PC-3 (cell line): ENCODE measurements around the gene SPSB3. TPM values are rescaled to one million over a fixed set of nuclear protein-coding genes. Genes with fewer than 3 reads are reported as not detected.

Experiments used
- ATAC-seq: fragments of 200-7000 bp; cut with Tn5 transposase; 2 replicates; pipeline ENCODE4 v1.9.1; 2020; ENCODE audit warnings: mild to moderate bottlenecking, moderate library complexity
- BruUV-seq: library from RNA; stranded (reverse); fragments of 400-500 nt; replicated peaks from 2 replicates; lab custom pipeline; 2021; lab: Mats Ljungman, UMichigan
- CTCF ChIA-PET: fragments of 300-600 bp; sonication (Branson Sonifier 250); formaldehyde crosslinking; loops from one replicate; lab custom pipeline; 2022; ENCODE audit warnings: antibody characterized with exemption; lab: Charles Lee
- POLR2A ChIA-PET: fragments of 300-600 bp; sonication (Branson Sonifier 250); formaldehyde crosslinking; loops from one replicate; lab custom pipeline; 2022; ENCODE audit warnings: antibody characterized with exemption; ENCODE audit not compliant: unreplicated experiment; lab: Charles Lee
- DNase-seq: peaks from one replicate; pipeline ENCODE4 v3.0.0-alpha.2; 2015
- H2AFZ ChIP-seq: fragments of 300-600 bp; sonication (generic); 2 replicates; pipeline ENCODE4 v1.6.0; 2016; ENCODE audit warnings: antibody characterized with exemption, low read length
- H3F3A ChIP-seq: fragments of 300-600 bp; sonication (generic); one replicate; pipeline ENCODE4 v1.6.0; 2017; ENCODE audit warnings: antibody characterized with exemption, low read length, control low read depth, mild to moderate bottlenecking; ENCODE audit not compliant: unreplicated experiment
- H3K27ac ChIP-seq: fragments of 300-600 bp; sonication (generic); 2 replicates; pipeline ENCODE4 v1.5.1; 2016; ENCODE audit warnings: mild to moderate bottlenecking, low read length
- H3K27me3 ChIP-seq: fragments of 300-600 bp; sonication (generic); 2 replicates; pipeline ENCODE4 v1.6.1; 2016; ENCODE audit warnings: low read length, mixed read lengths
- H3K36me3 ChIP-seq: fragments of 300-600 bp; sonication (generic); 2 replicates; pipeline ENCODE4 v1.6.1; 2016; ENCODE audit warnings: low read depth, mixed run types, low read length, mixed read lengths
- H3K4me1 ChIP-seq: fragments of 300-600 bp; sonication (generic); 2 replicates; pipeline ENCODE4 v1.5.1; 2016; ENCODE audit warnings: low read length; ENCODE audit not compliant: insufficient read depth
- H3K4me2 ChIP-seq: fragments of 300-600 bp; sonication (generic); 2 replicates; pipeline ENCODE4 v1.6.0; 2016; ENCODE audit warnings: low read length
- H3K4me3 ChIP-seq: fragments of 300-600 bp; sonication (generic); 2 replicates; pipeline ENCODE4 v1.5.1; 2016; ENCODE audit warnings: mild to moderate bottlenecking, low read length, mixed read lengths
- H3K79me2 ChIP-seq: fragments of 300-600 bp; sonication (generic); 2 replicates; pipeline ENCODE4 v1.6.1; 2017; ENCODE audit warnings: low read length, mixed read lengths
- H3K9ac ChIP-seq: fragments of 300-600 bp; sonication (generic); 2 replicates; pipeline ENCODE4 v1.6.0; 2016; ENCODE audit warnings: mild to moderate bottlenecking, low read length
- H3K9me2 ChIP-seq: fragments of 300-600 bp; sonication (generic); replicated peaks from 2 replicates; pipeline ENCODE4 v1.6.1; 2016; ENCODE audit warnings: mixed run types, low read length, mixed read lengths
- H3K9me3 ChIP-seq: fragments of 300-600 bp; sonication (generic); 2 replicates; pipeline ENCODE4 v1.6.1; 2016; ENCODE audit warnings: low read length, mixed read lengths
- H4K20me1 ChIP-seq: fragments of 300-600 bp; sonication (generic); 2 replicates; pipeline ENCODE4 v1.6.1; 2016; ENCODE audit warnings: low read length, mixed read lengths
- CTCF ChIP-seq: fragments of 300-600 bp; sonication (generic); conservative IDR thresholded peaks from 2 replicates; pipeline ENCODE4 v1.5.1; 2017; ENCODE audit warnings: antibody characterized with exemption, low read depth, mild to moderate bottlenecking, low read length
- EZH2 ChIP-seq: fragments of 300-600 bp; sonication (generic); IDR thresholded peaks from one replicate; pipeline ENCODE4 v1.6.1; 2017; ENCODE audit warnings: antibody characterized with exemption, mild to moderate bottlenecking, low read length; ENCODE audit not compliant: unreplicated experiment
- EZH2phosphoT487 ChIP-seq: fragments of 300-600 bp; sonication (generic); IDR thresholded peaks from 2 replicates; pipeline ENCODE4 v1.6.1; 2018; ENCODE audit warnings: mild to moderate bottlenecking, antibody characterized with exemption, low read length, borderline replicate concordance
- intact Hi-C: fragments of 100-400 bp; cut with micrococcal nuclease; formaldehyde crosslinking; loops from 2 replicates; pipeline ENCODE4 v1.9.0; 2023
- total RNA-seq: library from RNA; depleted of rRNA; stranded (reverse); fragments of >200 nt; gene quantifications from 2 replicates; pipeline ENCODE4 v1.2.3, GENCODE V29; 2014

The SPSB3 gene
- total RNA-seq, 1 experiment from 2014 or later, result 27.4 TPM

- Histone ChIP-seq H3F3A (no peaks in the 10 kb centered on the region), H3K36me3 (no peaks in the 10 kb centered on the region), H3K27ac (no peak overlapping the region), H2AFZ (no peak overlapping the region), H3K79me2 (peaks cover 47% of the 10 kb centered on the region), H3K9me3 (no peaks in the 10 kb centered on the region), H3K4me3 (peak overlapping the region; percentile 15; the same call in 1 of the 2 replicates), H3K9me2 (no peaks in the 10 kb centered on the region), H3K27me3 (no peaks in the 10 kb centered on the region), H3K9ac (no peak overlapping the region), H4K20me1 (peaks cover 15% of the 10 kb centered on the region; the same call in 1 of the 2 replicates), H3K4me2 (peak overlapping the region; percentile 92; the same call in 1 of the 2 replicates), H3K4me1 (peaks cover 9% of the 10 kb centered on the region)
- ATAC-seq (no peak), DNase-seq (no peak)
- ChIA-PET CTCF (interaction anchor here (0.8 kb wide), 1 partner anchor 167 kb away, joined by 3 read pairs; no protein-coding TSS in a partner anchor), POLR2A (no interaction called here)
- intact Hi-C loops, result no loop called here
- TF ChIP-seq EZH2phosphoT487 (no peak), EZH2 (no peak), CTCF (no peak)
- BruUV-seq, result no TSS peak
Observed at GRCh38 chr16:1830213-1830612, 47.8 kb upstream of the SPSB3 start.

GRCh38 chr16:1828645-1829410 lies 46.5 kb upstream of the SPSB3 start:
- Histone ChIP-seq H3K9me2 (no peaks in the 10 kb centered on the region), H3K27me3 (no peaks in the 10 kb centered on the region), H3F3A (no peaks in the 10 kb centered on the region), H3K4me2 (peak overlapping the region; percentile 92), H4K20me1 (peaks cover 15% of the 10 kb centered on the region; the same call in 1 of the 2 replicates), H2AFZ (no peak overlapping the region), H3K79me2 (peaks cover 55% of the 10 kb centered on the region), H3K36me3 (no peaks in the 10 kb centered on the region), H3K27ac (no peak overlapping the region), H3K9ac (peak overlapping the region; percentile 87), H3K4me3 (peak overlapping the region; percentile 99), H3K4me1 (peaks cover 9% of the 10 kb centered on the region), H3K9me3 (no peaks in the 10 kb centered on the region)
- ChIA-PET POLR2A (no interaction called here), CTCF (no interaction called here)
- DNase-seq, result no peak
- TF ChIP-seq EZH2, result no peak
- no peak for TF ChIP-seq EZH2phosphoT487
- TF ChIP-seq CTCF, result no peak
- BruUV-seq, result no TSS peak
- intact Hi-C loops, result no loop called here
- no peak for ATAC-seq
